Hindlimb muscle (tissue), 1 donor: Measurements from ENCODE around the gene CFHR3. TPM values are rescaled to one million over a fixed set of nuclear protein-coding genes. Genes with fewer than 3 reads are reported as not detected.

ENCODE experiments used
- polyA plus RNA-seq: library from polyadenylated mRNA; unstranded; fragments of 120-200 nt; gene quantifications from one replicate; pipeline ENCODE4 v1.2.1, GENCODE V29; 2013; ENCODE audit not compliant: insufficient read length

Gene CFHR3
- polyA plus RNA-seq, 1 donor: 1.7 TPM

Other genes with a start within 250 kb of the CFHR3 start
- gene KCNT2, start 166.4 kb upstream of the CFHR3 start, polyA plus RNA-seq: 7.0 TPM
- gene CFH, start 122.8 kb upstream of the CFHR3 start, polyA plus RNA-seq: 98.4 TPM
- not detected for gene CFHR1, start 44.9 kb downstream of the CFHR3 start, polyA plus RNA-seq
- not detected for gene CFHR4, start 113.2 kb downstream of the CFHR3 start, polyA plus RNA-seq
- not detected for gene CFHR2, start 168.9 kb downstream of the CFHR3 start, polyA plus RNA-seq
- gene CFHR5, start 202.7 kb downstream of the CFHR3 start, polyA plus RNA-seq: not detected